Kidney (tissue), 14 donors: ENCODE data around the gene ADCY2. TPM values are rescaled to one million over a fixed set of nuclear protein-coding genes. Genes with fewer than 3 reads are reported as not detected.

Experiments used
- DNase-seq, 5 donors: peaks; one replicate each; pipeline ENCODE4 v3.0.0-alpha.2; 2013 to 2020
- FAIRE-seq: peaks from 2 replicates; lab custom pipeline; 2012; peaks lifted over from hg19 to GRCh38; lab: Jason Lieb, UNC
- H3K27ac ChIP-seq, 2 donors: one replicate each; pipeline ENCODE4 v1.7.0; 2013; ENCODE audit warnings: low read depth in 2 of 2, low read length in 2 of 2, inconsistent platforms in 1 of 2
- H3K27me3 ChIP-seq: one replicate; pipeline ENCODE4 v1.7.1; 2013; ENCODE audit warnings: low read length, inconsistent platforms; ENCODE audit not compliant: control insufficient read depth, insufficient read depth
- H3K36me3 ChIP-seq, 3 donors: one replicate each; pipeline versions ENCODE4 v1.7.0 to v1.7.1; 2013; ENCODE audit warnings: low read length in 3 of 3, control low read depth in 1 of 3, inconsistent platforms in 1 of 3; ENCODE audit not compliant: insufficient read depth in 3 of 3, control insufficient read depth in 2 of 3
- H3K4me1 ChIP-seq, 3 donors: one replicate each; pipeline versions ENCODE4 v1.7.0 to v1.7.1; 2013; ENCODE audit warnings: low read length in 3 of 3, inconsistent platforms in 1 of 3, low read depth in 1 of 3; ENCODE audit not compliant: control insufficient read depth in 2 of 3, insufficient read depth in 2 of 3
- H3K4me3 ChIP-seq, 3 donors: one replicate each; pipeline versions ENCODE4 v1.7.0 to v1.8.1; 2013; ENCODE audit warnings: low read length in 3 of 3, control low read depth in 1 of 3, inconsistent platforms in 1 of 3
- H3K9ac ChIP-seq, 3 donors: one replicate each; pipeline versions ENCODE4 v1.7.0 to v1.7.1; 2013; ENCODE audit warnings: low read length in 3 of 3, control low read depth in 1 of 3, inconsistent platforms in 1 of 3
- H3K9me3 ChIP-seq, 3 donors: one replicate each; pipeline versions ENCODE4 v1.7.0 to v1.7.1; 2013; ENCODE audit warnings: low read length in 3 of 3, control low read depth in 1 of 3, inconsistent platforms in 1 of 3; ENCODE audit not compliant: control insufficient read depth in 2 of 3, insufficient read depth in 1 of 3
- CTCF ChIP-seq: IDR thresholded peaks from 3 replicates; pipeline ENCODE4 v1.5.1; 2012; ENCODE audit warnings: mild to moderate bottlenecking, moderate library complexity, borderline replicate concordance; ENCODE audit not compliant: insufficient read depth; ENCODE audit errors: extremely low read depth
- intact Hi-C: fragments of 100-400 bp; cut with DNase I; formaldehyde crosslinking; loops from one replicate; pipeline ENCODE4 v1.11.1; 2022
- polyA plus RNA-seq: library from polyadenylated mRNA; stranded (reverse); fragments of 350-450 nt; fragmentation: Illumina TruSeq; extraction: RNeasy Lipid Tissue Mini Kit (QIAGEN cat#74804); gene quantifications from one replicate; pipeline ENCODE4 v1.2.3, GENCODE V29; 2014; ENCODE audit warnings: low read depth, low replicate concordance; ENCODE audit not compliant: insufficient read depth
- total RNA-seq: library from RNA; stranded (reverse); fragmentation: NEBNext Ultra II Directional; extraction: Animal tissue kit (Norgen Biotek cat#: 25700); gene quantifications from one replicate; pipeline ENCODE4 v1.2.1, GENCODE V29; 2021
- donor health status: control.
- donor health status: control.
- donor health status: control.
- donor health status: control.
- donor health status: control.
- donor health status: DM: yes; HTN: yes; CAD: no.
- donor health status: Normal renal cell carcinoma (clear cell type).

Gene ADCY2
- total and polyA plus RNA-seq, 2 donors from 2014 or later: 0.17 to 2.2 TPM

GRCh38 chr5:7606840-7607465 is 211.0 kb downstream of the ADCY2 start:
- Histone ChIP-seq H3K27me3 (no peaks in the 10 kb centered on the region), H3K36me3 (no peaks in the 10 kb centered on the region), H3K27ac (no peak overlapping the region), H3K9me3 (no peaks in the 10 kb centered on the region), H3K4me1 (no peaks in the 10 kb centered on the region), H3K4me3 (no peak overlapping the region), H3K9ac (no peak overlapping the region)
- FAIRE-seq (no peak), DNase-seq (no peak)
- intact Hi-C loops: no loop called here
- no peak for TF ChIP-seq CTCF

GRCh38 chr5:7608772-7609171 is 212.8 kb downstream of the ADCY2 start:
- intact Hi-C loops: no loop called here
- Histone ChIP-seq H3K9me3 (no peaks in the 10 kb centered on the region), H3K4me1 (no peaks in the 10 kb centered on the region), H3K36me3 (no peaks in the 10 kb centered on the region), H3K27ac (no peak overlapping the region), H3K4me3 (no peak overlapping the region), H3K9ac (no peak overlapping the region), H3K27me3 (no peaks in the 10 kb centered on the region)
- TF ChIP-seq CTCF: no peak
- no peak for DNase-seq
- no peak for FAIRE-seq

GRCh38 chr5:7609726-7610125 is 213.8 kb downstream of the ADCY2 start:
- DNase-seq (no peak), FAIRE-seq (no peak)
- intact Hi-C loops: no loop called here
- H3K27me3 ChIP-seq: no peaks in the 10 kb centered on the region
- H3K4me1 ChIP-seq: no peaks in the 10 kb centered on the region
- H3K4me3 ChIP-seq: no peak overlapping the region
- no peaks in the 10 kb centered on the region for H3K36me3 ChIP-seq
- no peak overlapping the region for H3K27ac ChIP-seq
- H3K9ac ChIP-seq: no peak overlapping the region
- no peaks in the 10 kb centered on the region for H3K9me3 ChIP-seq
- TF ChIP-seq CTCF: no peak

- no peak for FAIRE-seq
- no peaks in the 10 kb centered on the region for H3K27me3 ChIP-seq
- no peak overlapping the region for H3K9ac ChIP-seq
- TF ChIP-seq CTCF: no peak
- DNase-seq: no peak
- intact Hi-C loops: no loop called here
- no peak overlapping the region for H3K27ac ChIP-seq
- no peaks in the 10 kb centered on the region for H3K4me1 ChIP-seq
- no peaks in the 10 kb centered on the region for H3K9me3 ChIP-seq
- no peaks in the 10 kb centered on the region for H3K36me3 ChIP-seq
- H3K4me3 ChIP-seq: no peak overlapping the region
Observed at GRCh38 chr5:7610531-7611177, 214.7 kb downstream of the ADCY2 start.
